22Rv1 (cell line): ENCODE measurements around the gene CMTM8.

ENCODE experiments used
- H3K27ac ChIP-seq: fragments of 450-650 bp; 2 replicates; pipeline ENCODE4 v1.5.1; 2017
- ZFX ChIP-seq: fragments of 450-650 bp; IDR thresholded peaks from 2 replicates; pipeline ENCODE4 v1.6.1; 2017; ENCODE audit warnings: antibody characterized with exemption, borderline replicate concordance
- TF ChIP-seq, protein P1 (sequence below): fragments of 450-650 bp; IDR thresholded peaks from 2 replicates; pipeline ENCODE4 v1.5.1; 2017; ENCODE audit warnings: mild to moderate bottlenecking

Gene CMTM8

DNA sequence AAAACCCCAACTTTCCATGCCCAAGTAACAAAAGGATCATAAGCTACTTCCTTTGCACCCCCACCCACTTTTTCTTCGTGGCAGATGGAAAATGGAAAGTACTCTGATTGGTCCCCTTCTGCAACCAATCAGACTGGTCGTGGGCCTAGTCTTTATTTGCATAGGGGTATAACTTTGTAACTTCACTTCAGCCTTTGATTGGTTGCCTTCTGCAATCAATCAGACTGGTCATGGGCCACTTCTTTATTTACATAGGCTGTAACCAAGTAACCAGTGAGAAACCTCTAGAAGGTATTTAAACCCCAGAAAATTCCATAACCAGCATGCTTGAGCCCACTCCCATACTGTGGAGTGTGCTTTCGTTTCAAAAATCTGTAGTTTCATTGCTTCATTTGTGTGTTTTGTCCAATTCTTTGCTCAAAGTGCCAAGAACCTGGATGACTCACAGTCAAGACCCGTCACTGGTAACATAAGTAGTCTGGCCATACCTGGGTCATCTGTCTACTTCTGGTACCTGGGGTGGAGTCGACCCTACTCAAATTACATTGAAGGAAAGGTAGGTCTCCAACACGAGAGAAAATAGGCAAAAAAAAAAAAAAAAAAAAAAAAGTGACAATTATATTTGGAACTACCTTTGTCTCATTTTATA is 41.9 kb downstream of the CMTM8 start:
- H3K27ac ChIP-seq = no peak overlapping the region
- TF ChIP-seq, protein P1, sequence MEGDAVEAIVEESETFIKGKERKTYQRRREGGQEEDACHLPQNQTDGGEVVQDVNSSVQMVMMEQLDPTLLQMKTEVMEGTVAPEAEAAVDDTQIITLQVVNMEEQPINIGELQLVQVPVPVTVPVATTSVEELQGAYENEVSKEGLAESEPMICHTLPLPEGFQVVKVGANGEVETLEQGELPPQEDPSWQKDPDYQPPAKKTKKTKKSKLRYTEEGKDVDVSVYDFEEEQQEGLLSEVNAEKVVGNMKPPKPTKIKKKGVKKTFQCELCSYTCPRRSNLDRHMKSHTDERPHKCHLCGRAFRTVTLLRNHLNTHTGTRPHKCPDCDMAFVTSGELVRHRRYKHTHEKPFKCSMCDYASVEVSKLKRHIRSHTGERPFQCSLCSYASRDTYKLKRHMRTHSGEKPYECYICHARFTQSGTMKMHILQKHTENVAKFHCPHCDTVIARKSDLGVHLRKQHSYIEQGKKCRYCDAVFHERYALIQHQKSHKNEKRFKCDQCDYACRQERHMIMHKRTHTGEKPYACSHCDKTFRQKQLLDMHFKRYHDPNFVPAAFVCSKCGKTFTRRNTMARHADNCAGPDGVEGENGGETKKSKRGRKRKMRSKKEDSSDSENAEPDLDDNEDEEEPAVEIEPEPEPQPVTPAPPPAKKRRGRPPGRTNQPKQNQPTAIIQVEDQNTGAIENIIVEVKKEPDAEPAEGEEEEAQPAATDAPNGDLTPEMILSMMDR = no peak
- no peak for TF ChIP-seq ZFX

- TF ChIP-seq ZFX = no peak
- TF ChIP-seq, protein P1 = no peak
- H3K27ac ChIP-seq = no peak overlapping the region
These were observed 43.2 kb downstream of the CMTM8 start for GRCh38 chr3:32281570-32282106.

- H3K27ac ChIP-seq = no peak overlapping the region
These were observed 44.2 kb downstream of the CMTM8 start for GRCh38 chr3:32282578-32283154.

GRCh38 chr3:32283304-32283703 is 44.8 kb downstream of the CMTM8 start:
- TF ChIP-seq, protein P1 = no peak
- no peak for TF ChIP-seq ZFX
- H3K27ac ChIP-seq = no peak overlapping the region

More at GRCh38 chr3:32282578-32283154, 44.2 kb downstream of the CMTM8 start:
- TF ChIP-seq, protein P1 = no peak
- no peak for TF ChIP-seq ZFX

- no peak for TF ChIP-seq ZFX
- TF ChIP-seq, protein P1 = no peak
- H3K27ac ChIP-seq = no peak overlapping the region
These were observed 46.1 kb downstream of the CMTM8 start for GRCh38 chr3:32284443-32285212.

DNA sequence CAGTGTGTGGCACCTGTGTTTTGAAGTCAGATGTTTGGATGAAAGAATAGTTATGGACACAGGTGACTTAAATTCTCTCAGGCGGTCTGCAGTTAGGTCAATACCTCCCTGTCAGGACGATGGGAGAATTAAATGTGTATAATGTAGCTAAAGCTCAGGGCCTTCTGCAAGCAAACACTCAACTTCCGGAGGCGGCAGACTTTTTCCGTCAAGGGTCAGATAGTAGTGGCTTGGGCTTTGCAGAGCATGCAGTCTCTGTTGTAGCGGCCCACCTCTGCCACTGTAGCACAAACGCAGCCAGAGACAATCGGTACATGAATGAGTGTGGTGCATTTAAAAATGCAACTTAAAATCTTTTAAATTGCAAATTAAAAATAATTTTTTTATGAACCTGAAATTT is 47.4 kb downstream of the CMTM8 start:
- no peak overlapping the region for H3K27ac ChIP-seq
- TF ChIP-seq ZFX = no peak
- TF ChIP-seq, protein P1 = no peak
